ENCODE measurements around the gene FMNL3.

FMNL3 gene

GRCh38 chr12:49678711-49679110 is 28.5 kb downstream of the FMNL3 start:
- DNase-seq (ENCODE audit: low read depth in 2 of 2), result no peak

DNA sequence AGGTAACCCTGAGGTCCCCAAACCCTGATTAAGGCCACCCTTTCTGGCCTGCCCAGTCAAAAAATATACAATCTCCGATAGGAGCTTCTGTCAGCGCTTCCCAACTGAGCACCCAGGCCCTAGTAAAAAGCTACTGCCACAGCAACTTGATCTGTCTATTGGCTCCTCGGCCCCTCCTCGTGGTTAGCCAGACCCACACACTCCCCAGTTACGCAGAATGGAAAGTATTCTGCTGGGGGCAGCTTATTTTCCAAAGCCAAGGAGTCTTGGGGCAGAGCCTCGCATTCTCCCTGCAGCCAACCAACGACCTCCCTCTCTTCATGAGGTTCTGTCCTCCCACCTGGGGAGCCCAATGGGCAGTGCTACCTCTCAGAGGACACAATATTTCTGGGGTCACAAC is 32.1 kb downstream of the FMNL3 start:
- no peak for DNase-seq (ENCODE audit: low read depth in 2 of 2)

GRCh38 chr12:49674318-49674981 is 32.8 kb downstream of the FMNL3 start:
- no peak for DNase-seq (ENCODE audit: low read depth in 2 of 2)

- no peak for DNase-seq (ENCODE audit: low read depth in 2 of 2)
Measured at GRCh38 chr12:49673446-49674317, 33.5 kb downstream of the FMNL3 start.

DNA sequence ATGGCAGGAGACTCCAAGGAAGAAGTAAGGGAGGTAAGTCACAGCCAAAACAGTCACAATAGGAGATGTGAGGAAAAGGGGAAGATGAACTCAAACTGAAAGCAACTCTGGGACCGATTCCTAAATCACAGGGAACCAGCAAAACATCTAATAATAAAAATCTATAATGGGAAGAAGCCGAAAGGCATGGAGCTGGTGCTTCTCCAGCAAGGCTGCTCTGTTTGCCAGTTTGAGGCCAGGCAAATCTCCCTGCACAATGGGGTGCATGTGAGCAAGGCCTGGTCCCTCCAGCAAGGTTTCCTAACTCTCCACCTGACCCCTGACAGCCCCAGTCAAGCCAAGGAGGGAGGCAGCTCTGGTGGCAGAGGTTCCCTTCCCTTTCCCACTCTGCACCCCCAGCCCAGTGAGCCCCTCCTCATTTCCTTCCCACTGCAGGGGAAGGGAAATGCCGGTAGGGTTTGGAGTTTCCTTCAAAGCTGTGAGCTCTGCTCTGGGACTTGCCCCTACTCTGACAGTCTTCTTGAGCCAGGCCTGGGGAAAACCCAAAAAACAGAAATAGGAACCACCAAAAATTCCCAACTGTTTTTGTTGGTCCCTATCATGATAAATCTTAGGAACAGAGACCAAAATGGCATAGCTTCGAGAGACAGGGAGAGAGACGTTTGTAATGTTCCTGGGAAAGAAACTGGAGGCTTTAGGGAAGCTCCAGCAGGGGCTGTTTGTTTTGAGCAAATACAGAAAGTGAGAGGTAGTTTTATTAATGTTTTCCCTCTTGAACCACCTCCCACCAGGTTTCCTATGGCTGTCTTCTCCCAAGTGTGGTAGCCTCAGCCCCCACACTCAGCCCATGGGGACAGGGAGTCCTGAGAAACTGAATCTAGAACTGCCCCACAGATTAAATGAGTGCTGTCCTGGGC is 34.6 kb downstream of the FMNL3 start:
- no peak for DNase-seq (ENCODE audit: low read depth in 2 of 2)

DNA sequence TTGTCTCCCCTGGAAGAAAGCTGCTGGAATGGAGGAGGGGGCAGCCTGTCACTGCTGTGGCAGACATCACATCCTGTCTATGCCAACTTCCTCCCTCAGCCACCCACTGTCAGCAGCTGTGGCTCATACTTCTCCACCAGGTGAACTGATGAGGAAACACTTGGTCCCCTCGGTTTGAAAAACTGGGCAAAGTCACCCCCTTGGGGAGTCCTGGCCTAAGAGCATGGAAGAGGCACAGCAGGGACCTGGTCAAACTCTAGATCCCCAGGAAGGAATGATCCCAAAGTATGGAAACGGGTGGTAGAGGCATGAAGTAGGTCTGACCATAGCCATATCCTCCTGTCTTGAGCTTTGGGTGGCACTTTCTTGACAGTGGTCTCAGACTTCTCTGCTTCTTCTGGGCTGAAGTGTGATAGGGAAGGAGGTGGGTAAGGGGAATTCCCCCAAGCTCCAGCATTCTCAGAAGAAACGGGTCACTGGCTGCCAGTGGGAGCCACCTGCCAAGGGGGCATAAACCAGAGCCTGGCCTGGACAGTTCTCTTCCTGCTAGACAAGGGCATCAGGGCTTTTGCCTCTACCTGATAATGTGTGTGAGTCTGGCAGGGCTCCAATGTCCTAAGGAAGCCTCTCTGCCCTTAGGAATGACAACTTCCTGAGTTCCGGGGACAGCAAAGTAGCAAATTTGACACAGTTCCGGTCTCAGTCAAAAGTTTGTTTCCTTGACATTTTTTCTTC is 36.0 kb downstream of the FMNL3 start:
- DNase-seq (ENCODE audit: low read depth in 2 of 2), result peak; percentile 31 to 32

DNA sequence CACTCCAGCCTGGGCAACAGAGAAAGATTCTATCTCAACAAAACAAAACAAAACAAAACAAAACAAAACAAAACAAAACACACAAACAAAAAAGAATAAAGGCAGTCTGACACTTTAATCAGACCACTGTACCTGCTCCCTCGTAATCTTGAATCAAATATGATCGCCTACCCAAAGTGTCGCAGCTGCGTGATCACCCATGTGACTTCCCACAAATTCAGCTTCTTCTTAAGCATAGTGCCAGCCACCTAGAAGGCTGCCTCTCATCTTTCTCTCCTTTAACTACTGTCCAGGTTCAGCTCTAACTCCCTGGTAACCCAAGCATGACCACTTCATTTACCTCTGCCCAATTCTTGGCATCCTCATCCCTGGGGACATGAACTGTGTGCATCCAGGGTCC is 37.4 kb downstream of the FMNL3 start:
- DNase-seq (ENCODE audit: low read depth in 2 of 2), result no peak

- DNase-seq (ENCODE audit: low read depth in 2 of 2), result no peak
Measured at GRCh38 chr12:49667325-49668090, 39.7 kb downstream of the FMNL3 start.

GRCh38 chr12:49666176-49666575 is 41.0 kb downstream of the FMNL3 start:
- DNase-seq (ENCODE audit: low read depth in 2 of 2), result no peak

DNA sequence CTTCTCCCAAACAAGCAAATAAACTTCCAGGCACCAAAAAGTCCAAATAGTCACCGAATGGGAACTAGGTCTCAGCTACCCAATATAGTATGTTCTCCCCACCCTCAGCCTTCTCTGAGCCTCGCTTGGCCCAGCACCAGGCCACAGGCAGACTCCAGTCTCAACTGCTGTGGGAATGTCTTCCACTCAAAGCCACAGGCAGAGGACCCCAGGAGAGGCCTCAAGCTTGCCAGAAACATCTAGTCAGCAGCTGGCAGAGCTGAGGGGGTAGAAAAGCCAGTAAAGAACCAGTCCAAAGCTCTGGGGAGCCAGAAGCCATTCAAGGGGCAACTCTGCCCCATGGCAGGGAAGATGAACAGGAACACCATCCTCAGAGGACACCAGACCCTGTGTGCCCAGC is 41.8 kb downstream of the FMNL3 start:
- no peak for DNase-seq (ENCODE audit: low read depth in 2 of 2)

DNA sequence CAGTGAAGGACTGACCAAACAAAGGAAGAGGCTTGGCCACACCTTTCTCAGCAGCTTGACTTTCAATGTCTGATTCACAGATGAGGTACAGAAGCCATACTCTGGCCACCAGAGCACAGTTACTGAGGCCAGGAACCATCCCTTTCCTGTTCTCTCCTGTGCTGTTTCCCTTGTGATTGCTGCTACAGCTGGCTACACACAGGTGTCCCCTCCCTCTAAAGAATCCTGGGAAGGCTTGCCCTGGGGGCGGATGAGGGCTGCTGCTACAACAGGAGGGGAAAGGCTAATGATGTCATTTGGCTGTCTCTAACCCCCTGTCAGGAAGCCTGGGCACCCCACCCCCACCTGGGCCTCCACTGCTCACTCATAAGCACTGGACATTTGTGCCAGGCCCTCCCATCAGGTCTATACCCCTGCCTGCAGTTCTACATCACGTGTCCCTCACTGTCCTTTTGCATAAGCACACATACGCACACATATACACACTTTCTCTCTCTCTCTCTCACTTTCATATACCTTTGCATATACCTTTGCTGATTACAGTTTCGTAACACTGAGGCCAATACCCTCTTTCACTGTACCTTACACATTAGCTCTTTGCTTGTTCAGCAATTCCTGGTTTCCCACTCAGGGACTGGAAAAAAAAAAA is 42.5 kb downstream of the FMNL3 start:
- no peak for DNase-seq (ENCODE audit: low read depth in 2 of 2)

- DNase-seq (ENCODE audit: low read depth in 2 of 2), result no peak
Measured at GRCh38 chr12:49664167-49664566, 43.0 kb downstream of the FMNL3 start.

GRCh38 chr12:49662998-49663843 is 44.0 kb downstream of the FMNL3 start:
- peak; percentile 45 to 58 for DNase-seq (ENCODE audit: low read depth in 2 of 2)

DNA sequence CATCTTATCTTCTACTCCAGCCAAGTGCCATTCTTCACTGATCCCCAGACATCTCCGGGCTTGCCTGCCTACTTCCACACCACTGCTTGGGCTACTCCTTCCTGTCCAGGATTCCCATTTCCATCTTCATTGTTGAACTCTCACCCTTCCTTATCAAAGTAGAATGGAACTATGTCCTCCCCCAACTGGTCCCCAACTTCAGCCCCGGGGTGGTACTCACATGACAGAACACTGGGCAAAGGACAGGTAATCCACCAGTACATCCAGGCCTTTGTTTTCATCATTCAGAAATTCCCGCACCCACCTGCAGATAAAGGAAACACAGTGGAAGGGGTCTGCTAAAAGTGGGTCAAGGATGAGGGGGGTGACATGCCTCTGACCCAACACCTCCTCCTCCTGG is 45.5 kb downstream of the FMNL3 start:
- no peak for DNase-seq (ENCODE audit: low read depth in 2 of 2)

DNA sequence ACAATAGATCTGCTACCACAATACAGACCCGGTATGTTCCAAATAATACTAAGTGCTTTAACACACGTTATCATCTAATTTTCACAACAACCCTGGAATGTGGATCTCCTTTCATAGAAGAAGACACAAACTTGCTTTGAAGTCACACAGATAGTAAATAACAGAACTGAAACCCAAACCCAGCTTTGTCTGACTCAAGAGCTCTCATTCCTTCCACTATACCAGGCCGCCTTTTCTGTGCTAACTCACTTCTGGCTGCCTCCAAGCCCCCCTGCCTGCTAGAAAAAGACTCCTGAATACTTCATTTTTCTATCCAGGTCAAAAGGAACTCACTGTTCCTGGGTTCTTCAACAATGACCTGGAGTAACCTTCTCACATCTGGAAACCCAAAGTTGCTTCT is 46.0 kb downstream of the FMNL3 start:
- DNase-seq (ENCODE audit: low read depth in 2 of 2), result no peak

GRCh38 chr12:49659753-49660152 is 47.5 kb downstream of the FMNL3 start:
- DNase-seq (ENCODE audit: low read depth in 2 of 2), result no peak

DNA sequence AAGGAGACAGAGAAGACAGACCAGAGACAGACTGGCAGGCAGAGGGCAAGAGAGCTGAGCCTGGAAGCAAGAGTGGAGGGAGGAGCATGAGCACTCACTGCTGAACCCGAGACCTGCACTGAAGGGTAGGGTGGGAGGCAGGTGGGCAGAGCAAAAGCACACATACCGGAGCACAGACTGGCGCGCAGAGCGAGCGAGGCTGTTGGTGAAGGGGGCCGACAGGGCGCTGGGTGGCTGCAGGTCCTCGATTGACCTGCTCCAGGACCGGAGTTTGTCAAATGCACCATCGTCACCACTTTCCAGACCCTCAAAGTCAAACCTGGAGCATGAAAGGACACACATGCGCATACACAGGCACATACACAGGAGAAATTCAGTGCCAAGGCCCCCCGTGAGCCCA is 48.9 kb downstream of the FMNL3 start:
- no peak for DNase-seq (ENCODE audit: low read depth in 2 of 2)

GRCh38 chr12:49655595-49656236 is 51.5 kb downstream of the FMNL3 start:
- no peak for DNase-seq (ENCODE audit: low read depth in 2 of 2)

GRCh38 chr12:49654715-49655114 is 52.5 kb downstream of the FMNL3 start:
- no peak for DNase-seq (ENCODE audit: low read depth in 2 of 2)
